A549 (cell line): Measurements from ENCODE around the gene ZC3H7A. TPM values are rescaled to one million over a fixed set of nuclear protein-coding genes. Genes with fewer than 3 reads are reported as not detected.
"Not testable (repeated sequence)": the region's sequence is repeated elsewhere in the genome, so short reads cannot be mapped to it uniquely, and the experiment has no call there.

Experiments
- ATAC-seq, 2 experiments: fragments of 200-7000 bp in 1 of 2; fragments of >200 bp in 1 of 2; cut with Nextera tagmentation in 1 of 2; cut with Tn5 transposase in 1 of 2; 3 replicates each; pipeline versions ENCODE4 v1.8.0 to v1.9.1; 2018 to 2020; ENCODE audit warnings: mild to moderate bottlenecking in 1 of 2, moderate library complexity in 1 of 2
- CTCF ChIA-PET: fragments of 300-600 bp; sonication (Branson Sonifier 250); formaldehyde crosslinking; extraction: SDS; loops from one replicate; lab custom pipeline; 2021; ENCODE audit warnings: antibody characterized with exemption, inconsistent platforms; lab: Yijun Ruan, JAX
- POLR2A ChIA-PET: fragments of 350-600 bp; formaldehyde crosslinking; extraction: SDS; loops from one replicate; lab custom pipeline; 2021; ENCODE audit warnings: antibody characterized with exemption, inconsistent platforms; lab: Yijun Ruan, JAX
- DNase-seq, 2 experiments: peaks; one replicate each; pipeline versions ENCODE4 v3.0.0 to v3.0.0-alpha.2; 2011 to 2016; ENCODE audit warnings: low read depth in 1 of 2, low spot score in 1 of 2
- FAIRE-seq: peaks from 2 replicates; lab custom pipeline; 2011; peaks lifted over from hg19 to GRCh38; lab: Jason Lieb, UNC
- H3K27ac ChIP-seq, 2 experiments: fragments of >200 bp; sonication (Bioruptor Twin); formaldehyde crosslinking; 3 replicates each; pipeline ENCODE4 v1.5.1; 2016 to 2017
- H3K4me1 ChIP-seq: fragments of >200 bp; sonication (Bioruptor Twin); formaldehyde crosslinking; 3 replicates; pipeline ENCODE4 v1.6.1; 2016
- H3K4me2 ChIP-seq: fragments of >200 bp; sonication (Bioruptor Twin); formaldehyde crosslinking; 3 replicates; pipeline ENCODE4 v1.6.1; 2016
- H3K4me3 ChIP-seq: fragments of >200 bp; sonication (Bioruptor Twin); formaldehyde crosslinking; 3 replicates; pipeline ENCODE4 v1.5.1; 2016
- H3K9me3 ChIP-seq: fragments of >200 bp; sonication (Bioruptor Twin); formaldehyde crosslinking; 3 replicates; pipeline ENCODE4 v1.6.1; 2016
- GATA3 ChIP-seq: IDR thresholded peaks from 2 replicates; pipeline ENCODE4 v1.6.1; 2012; ENCODE audit warnings: borderline replicate concordance
- WGBS: methylation state at CpG from one replicate; pipeline ENCODE4 v1.1.6; 2017; ENCODE audit errors: missing lambda C conversion rate; 5-methylcytosine and 5-hydroxymethylcytosine counted together
- polyA plus RNA-seq, 4 experiments: library from polyadenylated mRNA; depleted of rRNA in 3 of 4; stranded (reverse); fragments of >200 nt; fragmentation: RNase III in 1 of 4; extraction: RNeasy Plus Mini Kit Qiagen cat#74134 plus additional on column Dnase treatment in 1 of 4; gene quantifications; 2 replicates in 3 of 4; 3 replicates in 1 of 4; pipeline ENCODE4 v1.2.3, GENCODE V29; 2011 to 2017
- TF ChIP-seq, protein P1 (sequence below): fragments of >200 bp; sonication (Bioruptor Twin); formaldehyde crosslinking; IDR thresholded peaks from 3 replicates; pipeline ENCODE4 v1.5.1; 2016
- TF ChIP-seq, protein P2 (sequence below): fragments of 250-450 bp; sonication (Bioruptor Pico); IDR thresholded peaks from 2 replicates; pipeline ENCODE4 v1.5.0; 2021; ENCODE audit warnings: mild to moderate bottlenecking, moderate library complexity, borderline replicate concordance
- TF ChIP-seq, protein P3 (sequence below): fragments of 150-350 bp; IDR thresholded peaks from 2 replicates; pipeline ENCODE4 v1.6.1; 2014; ENCODE audit warnings: low read depth, mild to moderate bottlenecking, low read length
- TF ChIP-seq, protein P4 (sequence below): fragments of 200-600 bp; sonication (generic); IDR thresholded peaks from 2 replicates; pipeline ENCODE4 v1.6.1; 2016; ENCODE audit warnings: antibody characterized with exemption, mild to moderate bottlenecking, moderate library complexity

The ZC3H7A gene
- polyA plus RNA-seq, 2 of the 4 experiments (the other 2 are of a cell fraction) = 33.8 to 41.5 TPM

DNA sequence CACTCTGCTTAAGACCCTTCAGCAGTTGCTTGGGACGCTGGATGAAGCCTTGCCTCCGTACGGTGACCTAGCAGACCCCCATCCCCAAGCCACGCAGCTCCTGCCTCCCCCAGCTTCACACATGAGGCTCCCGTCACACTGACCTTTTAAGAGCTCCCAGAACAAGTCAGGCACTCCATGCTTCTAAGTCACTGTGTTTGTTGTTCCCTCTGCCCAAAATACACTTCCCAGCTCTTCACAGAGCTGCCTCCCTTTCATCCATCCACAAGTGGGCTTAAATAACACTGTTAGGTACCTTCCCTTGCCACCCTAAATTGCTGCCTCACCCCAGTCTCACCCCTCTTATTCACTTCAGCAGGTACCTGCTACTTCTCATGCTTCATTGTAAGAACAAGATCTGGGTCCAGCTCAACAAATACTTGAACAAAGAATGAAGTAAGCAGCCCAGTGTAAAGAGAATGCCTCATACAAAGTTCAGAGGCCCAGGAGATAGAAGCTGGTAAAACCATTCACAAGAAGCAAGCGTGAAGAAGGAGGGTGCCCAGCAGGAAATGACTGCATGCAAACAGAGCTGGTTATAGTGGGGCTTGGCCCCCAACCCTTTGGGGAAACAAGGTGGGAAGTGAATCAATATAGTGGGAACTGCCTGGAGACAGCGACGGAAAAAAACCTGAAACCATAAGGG, 5.8 kb downstream of the ZC3H7A start (continued):
- TF ChIP-seq GATA3 = no peak
- TF ChIP-seq, protein P1, sequence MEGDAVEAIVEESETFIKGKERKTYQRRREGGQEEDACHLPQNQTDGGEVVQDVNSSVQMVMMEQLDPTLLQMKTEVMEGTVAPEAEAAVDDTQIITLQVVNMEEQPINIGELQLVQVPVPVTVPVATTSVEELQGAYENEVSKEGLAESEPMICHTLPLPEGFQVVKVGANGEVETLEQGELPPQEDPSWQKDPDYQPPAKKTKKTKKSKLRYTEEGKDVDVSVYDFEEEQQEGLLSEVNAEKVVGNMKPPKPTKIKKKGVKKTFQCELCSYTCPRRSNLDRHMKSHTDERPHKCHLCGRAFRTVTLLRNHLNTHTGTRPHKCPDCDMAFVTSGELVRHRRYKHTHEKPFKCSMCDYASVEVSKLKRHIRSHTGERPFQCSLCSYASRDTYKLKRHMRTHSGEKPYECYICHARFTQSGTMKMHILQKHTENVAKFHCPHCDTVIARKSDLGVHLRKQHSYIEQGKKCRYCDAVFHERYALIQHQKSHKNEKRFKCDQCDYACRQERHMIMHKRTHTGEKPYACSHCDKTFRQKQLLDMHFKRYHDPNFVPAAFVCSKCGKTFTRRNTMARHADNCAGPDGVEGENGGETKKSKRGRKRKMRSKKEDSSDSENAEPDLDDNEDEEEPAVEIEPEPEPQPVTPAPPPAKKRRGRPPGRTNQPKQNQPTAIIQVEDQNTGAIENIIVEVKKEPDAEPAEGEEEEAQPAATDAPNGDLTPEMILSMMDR = no peak
- TF ChIP-seq, protein P2, sequence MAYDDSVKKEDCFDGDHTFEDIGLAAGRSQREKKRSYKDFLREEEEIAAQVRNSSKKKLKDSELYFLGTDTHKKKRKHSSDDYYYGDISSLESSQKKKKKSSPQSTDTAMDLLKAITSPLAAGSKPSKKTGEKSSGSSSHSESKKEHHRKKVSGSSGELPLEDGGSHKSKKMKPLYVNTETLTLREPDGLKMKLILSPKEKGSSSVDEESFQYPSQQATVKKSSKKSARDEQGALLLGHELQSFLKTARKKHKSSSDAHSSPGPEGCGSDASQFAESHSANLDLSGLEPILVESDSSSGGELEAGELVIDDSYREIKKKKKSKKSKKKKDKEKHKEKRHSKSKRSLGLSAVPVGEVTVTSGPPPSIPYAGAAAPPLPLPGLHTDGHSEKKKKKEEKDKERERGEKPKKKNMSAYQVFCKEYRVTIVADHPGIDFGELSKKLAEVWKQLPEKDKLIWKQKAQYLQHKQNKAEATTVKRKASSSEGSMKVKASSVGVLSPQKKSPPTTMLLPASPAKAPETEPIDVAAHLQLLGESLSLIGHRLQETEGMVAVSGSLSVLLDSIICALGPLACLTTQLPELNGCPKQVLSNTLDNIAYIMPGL = no peak
- TF ChIP-seq, all 56 proteins: peak for 0

DNA sequence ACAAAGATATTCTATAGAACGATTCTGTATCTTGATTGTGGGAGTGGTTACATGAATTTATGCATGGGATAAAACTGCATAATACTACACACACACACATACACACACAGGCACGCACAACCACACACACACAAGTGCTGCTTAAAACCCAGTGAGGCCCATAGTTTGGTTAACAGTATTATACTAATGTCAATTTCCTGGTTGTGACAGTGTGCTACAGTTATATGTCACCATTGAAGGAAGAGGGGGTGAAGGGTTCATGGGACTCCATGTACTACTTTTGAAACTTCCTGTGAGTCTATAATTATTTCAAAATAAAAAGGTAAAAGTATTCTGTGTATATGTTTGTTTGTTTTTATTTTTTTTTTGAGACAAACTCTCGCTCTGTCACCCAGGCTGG, 8.1 kb downstream of the ZC3H7A start:
- CTCF ChIA-PET = interaction anchor here (2.0 kb wide), 1 partner anchor 13 kb away, joined by 12 read pairs; no protein-coding TSS in a partner anchor
- H3K27ac ChIP-seq = no peak overlapping the region
- FAIRE-seq = no peak

DNA sequence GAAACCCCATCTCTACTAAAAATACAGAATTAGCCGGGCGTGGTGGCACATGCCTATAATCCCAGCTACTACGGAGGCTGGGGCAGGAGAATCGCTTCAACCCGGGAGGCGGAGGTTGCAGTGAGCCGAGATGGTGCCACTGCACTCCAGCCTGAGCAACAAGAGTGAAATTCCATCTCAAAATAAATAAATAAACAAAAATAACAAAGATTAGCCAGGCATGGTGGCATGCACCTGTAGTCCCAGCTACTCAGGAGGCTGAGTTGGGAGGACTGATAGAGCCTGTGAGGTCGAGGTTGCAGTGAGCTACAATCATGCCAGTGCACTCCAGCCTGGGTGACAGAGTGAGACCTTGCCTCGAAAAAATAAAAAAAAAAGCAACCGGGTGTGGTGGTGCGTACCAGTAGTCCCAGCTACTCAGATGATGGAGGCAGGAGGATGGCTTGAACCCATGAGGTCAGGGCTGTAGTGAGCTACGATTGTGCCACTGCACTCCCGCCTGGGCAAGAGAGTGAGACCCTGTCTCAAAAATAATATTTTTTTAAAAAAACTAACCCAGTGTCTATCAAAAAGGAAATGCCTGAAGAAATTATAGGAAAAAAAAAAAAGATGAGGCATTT, 12.0 kb downstream of the ZC3H7A start:
- H3K9me3 ChIP-seq, H3K4me2 ChIP-seq, POLR2A ChIA-PET, H3K4me3 ChIP-seq, FAIRE-seq, ATAC-seq, DNase-seq, H3K27ac ChIP-seq: not testable (repeated sequence)
- WGBS = 92% methylated on average over 13 of the region's 13 CpGs
- CTCF ChIA-PET = interaction anchor here (4.6 kb wide), 1 partner anchor 12 kb away, joined by 27 read pairs; the partner anchor contains the start of gene ZC3H7A
- peaks cover 20% of the 10 kb centered on the region for H3K4me1 ChIP-seq

More for the DNA sequence above, 8.1 kb downstream of the ZC3H7A start:
- Histone ChIP-seq H3K9me3 (no peaks in the 10 kb centered on the region), H3K4me1 (peaks cover 29% of the 10 kb centered on the region), H3K4me3 (no peak overlapping the region), H3K4me2 (no peak overlapping the region)
- ATAC-seq (no peak), DNase-seq (no peak)
- POLR2A ChIA-PET = no interaction called here
- TF ChIP-seq, protein P3, sequence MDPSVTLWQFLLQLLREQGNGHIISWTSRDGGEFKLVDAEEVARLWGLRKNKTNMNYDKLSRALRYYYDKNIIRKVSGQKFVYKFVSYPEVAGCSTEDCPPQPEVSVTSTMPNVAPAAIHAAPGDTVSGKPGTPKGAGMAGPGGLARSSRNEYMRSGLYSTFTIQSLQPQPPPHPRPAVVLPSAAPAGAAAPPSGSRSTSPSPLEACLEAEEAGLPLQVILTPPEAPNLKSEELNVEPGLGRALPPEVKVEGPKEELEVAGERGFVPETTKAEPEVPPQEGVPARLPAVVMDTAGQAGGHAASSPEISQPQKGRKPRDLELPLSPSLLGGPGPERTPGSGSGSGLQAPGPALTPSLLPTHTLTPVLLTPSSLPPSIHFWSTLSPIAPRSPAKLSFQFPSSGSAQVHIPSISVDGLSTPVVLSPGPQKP = no peak
- TF ChIP-seq, protein P4, sequence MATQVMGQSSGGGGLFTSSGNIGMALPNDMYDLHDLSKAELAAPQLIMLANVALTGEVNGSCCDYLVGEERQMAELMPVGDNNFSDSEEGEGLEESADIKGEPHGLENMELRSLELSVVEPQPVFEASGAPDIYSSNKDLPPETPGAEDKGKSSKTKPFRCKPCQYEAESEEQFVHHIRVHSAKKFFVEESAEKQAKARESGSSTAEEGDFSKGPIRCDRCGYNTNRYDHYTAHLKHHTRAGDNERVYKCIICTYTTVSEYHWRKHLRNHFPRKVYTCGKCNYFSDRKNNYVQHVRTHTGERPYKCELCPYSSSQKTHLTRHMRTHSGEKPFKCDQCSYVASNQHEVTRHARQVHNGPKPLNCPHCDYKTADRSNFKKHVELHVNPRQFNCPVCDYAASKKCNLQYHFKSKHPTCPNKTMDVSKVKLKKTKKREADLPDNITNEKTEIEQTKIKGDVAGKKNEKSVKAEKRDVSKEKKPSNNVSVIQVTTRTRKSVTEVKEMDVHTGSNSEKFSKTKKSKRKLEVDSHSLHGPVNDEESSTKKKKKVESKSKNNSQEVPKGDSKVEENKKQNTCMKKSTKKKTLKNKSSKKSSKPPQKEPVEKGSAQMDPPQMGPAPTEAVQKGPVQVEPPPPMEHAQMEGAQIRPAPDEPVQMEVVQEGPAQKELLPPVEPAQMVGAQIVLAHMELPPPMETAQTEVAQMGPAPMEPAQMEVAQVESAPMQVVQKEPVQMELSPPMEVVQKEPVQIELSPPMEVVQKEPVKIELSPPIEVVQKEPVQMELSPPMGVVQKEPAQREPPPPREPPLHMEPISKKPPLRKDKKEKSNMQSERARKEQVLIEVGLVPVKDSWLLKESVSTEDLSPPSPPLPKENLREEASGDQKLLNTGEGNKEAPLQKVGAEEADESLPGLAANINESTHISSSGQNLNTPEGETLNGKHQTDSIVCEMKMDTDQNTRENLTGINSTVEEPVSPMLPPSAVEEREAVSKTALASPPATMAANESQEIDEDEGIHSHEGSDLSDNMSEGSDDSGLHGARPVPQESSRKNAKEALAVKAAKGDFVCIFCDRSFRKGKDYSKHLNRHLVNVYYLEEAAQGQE = no peak
- TF ChIP-seq, all 56 proteins: peak for 0
- WGBS = 91% methylated on average over 3 of the region's 3 CpGs

DNA sequence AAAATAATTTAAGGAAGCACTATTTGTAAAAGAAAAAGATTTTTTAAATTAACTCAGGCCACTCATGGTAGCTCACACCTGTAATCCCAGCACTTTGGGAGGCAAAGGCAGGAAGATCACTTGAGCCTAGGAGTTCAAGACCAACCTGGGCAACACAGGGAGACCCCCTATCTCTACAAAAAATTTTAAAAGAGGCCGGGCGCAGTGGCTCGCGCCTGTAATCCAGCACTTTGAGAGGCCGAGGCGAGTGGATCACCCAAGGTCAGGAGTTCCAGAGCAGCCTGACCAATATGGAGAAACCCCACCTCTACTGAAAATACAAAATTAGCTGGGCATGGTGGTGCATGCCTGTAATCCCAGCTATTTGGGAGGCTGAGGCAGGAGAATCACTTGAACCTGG, 12.7 kb downstream of the ZC3H7A start:
- ChIA-PET POLR2A (interaction anchor here (0.7 kb wide), 1 partner anchor 27 kb away, joined by 3 read pairs; no protein-coding TSS in a partner anchor), CTCF (interaction anchor here (0.6 to 4.6 kb wide), 2 partner anchors 10 to 12 kb away, joined by 3 to 27 read pairs; partner anchors contain the start of gene ZC3H7A)
- H3K9me3 ChIP-seq, H3K4me3 ChIP-seq, ATAC-seq, FAIRE-seq, H3K27ac ChIP-seq, DNase-seq: not testable (repeated sequence)
- peaks cover 19% of the 10 kb centered on the region for H3K4me1 ChIP-seq
- peak overlapping the region; percentile 60 for H3K4me2 ChIP-seq
- 93% methylated on average over 6 of the region's 6 CpGs for WGBS
